Chondrocyte (in vitro differentiated cells): ENCODE results near the gene PIP4P1. TPM values are rescaled to one million over a fixed set of nuclear protein-coding genes. Genes with fewer than 3 reads are reported as not detected.
"Not testable (repeated sequence)": the region's sequence is repeated elsewhere in the genome, so short reads cannot be mapped to it uniquely, and the experiment has no call there.

Experiments used
- DNase-seq: peaks from one replicate; pipeline ENCODE4 v3.0.0; 2021; ENCODE audit warnings: mixed read lengths, low spot score
- H3K27ac Mint-ChIP-seq: one replicate; pipeline ENCODE4 v1.8.0; 2021; ENCODE audit warnings: mild to moderate bottlenecking, moderate library complexity, mixed read lengths; ENCODE audit not compliant: unreplicated experiment
- H3K27me3 Mint-ChIP-seq: 2 replicates; pipeline ENCODE4 v1.8.0; 2021; ENCODE audit warnings: low read depth, mixed read lengths
- H3K36me3 Mint-ChIP-seq: 2 replicates; pipeline ENCODE4 v1.8.0; 2021; ENCODE audit warnings: low read depth, mixed read lengths
- H3K4me1 Mint-ChIP-seq: 2 replicates; pipeline ENCODE4 v1.8.0; 2021; ENCODE audit warnings: low read depth, mild to moderate bottlenecking, mixed read lengths
- H3K4me3 Mint-ChIP-seq: one replicate; pipeline ENCODE4 v1.8.0; 2021; ENCODE audit warnings: mild to moderate bottlenecking, moderate library complexity, mixed read lengths; ENCODE audit not compliant: unreplicated experiment
- H3K9me3 Mint-ChIP-seq: 2 replicates; pipeline ENCODE4 v1.8.0; 2021; ENCODE audit warnings: low read depth, mixed read lengths
- CTCF ChIP-seq: fragments of 200-600 bp; sonication (generic); IDR thresholded peaks from 2 replicates; pipeline ENCODE4 v1.5.0; 2021; ENCODE audit warnings: antibody characterized with exemption, mild to moderate bottlenecking, moderate library complexity
- total RNA-seq: library from RNA; stranded (reverse); gene quantifications from 3 replicates; pipeline ENCODE4 v1.2.1, GENCODE V29; 2021

Gene PIP4P1
- total RNA-seq, 1 donor from 2014 or later: 36.9 TPM

GRCh38 chr14:20455355-20456300, 5.6 kb downstream of the PIP4P1 start:
- Mint-ChIP-seq H3K36me3 (peaks cover 21% of the 10 kb centered on the region), H3K9me3 (no peaks in the 10 kb centered on the region), H3K27me3 (no peaks in the 10 kb centered on the region), H3K27ac (no peak overlapping the region), H3K4me3 (no peak overlapping the region), H3K4me1 (peaks cover 23% of the 10 kb centered on the region)
- DNase-seq: no peak
- no peak for TF ChIP-seq CTCF

GRCh38 chr14:20454516-20455354, 6.5 kb downstream of the PIP4P1 start, which contains the start of the genes APEX1 and OSGEP:
Gene APEX1, plus strand, starts transcription at chr14:20455226. Its CDS starts 420 bp downstream, at chr14:20455646.
Gene OSGEP, minus strand, starts transcription at chr14:20454812. Its CDS starts 129 bp downstream, at chr14:20454683.
- Mint-ChIP-seq H3K4me1 (peaks cover 14% of the 10 kb centered on the region), H3K9me3 (no peaks in the 10 kb centered on the region), H3K4me3 (no peak within 1 kb of the TSS), H3K27ac (no peak within 1 kb of the TSS), H3K36me3 (peaks cover 22% of the 10 kb centered on the region), H3K27me3 (no peaks in the 10 kb centered on the region)
- peak; percentile 99 for DNase-seq
- peak; percentile 6 for TF ChIP-seq CTCF

- H3K36me3 Mint-ChIP-seq: peaks cover 33% of the 10 kb centered on the region
- DNase-seq, H3K27me3 Mint-ChIP-seq, H3K4me1 Mint-ChIP-seq, H3K4me3 Mint-ChIP-seq, H3K27ac Mint-ChIP-seq, H3K9me3 Mint-ChIP-seq: not testable (repeated sequence)
Observed at GRCh38 chr14:20452831-20453230, 8.4 kb downstream of the PIP4P1 start.

GRCh38 chr14:20446889-20447288, 14.3 kb downstream of the PIP4P1 start:
- no peak for DNase-seq
- H3K4me1 Mint-ChIP-seq: no peaks in the 10 kb centered on the region
- no peaks in the 10 kb centered on the region for H3K9me3 Mint-ChIP-seq
- peaks cover 30% of the 10 kb centered on the region for H3K36me3 Mint-ChIP-seq
- no peak overlapping the region for H3K4me3 Mint-ChIP-seq
- TF ChIP-seq CTCF: no peak
- H3K27ac Mint-ChIP-seq: no peak overlapping the region
- no peaks in the 10 kb centered on the region for H3K27me3 Mint-ChIP-seq

- DNase-seq, H3K27me3 Mint-ChIP-seq, H3K4me3 Mint-ChIP-seq, H3K9me3 Mint-ChIP-seq, H3K4me1 Mint-ChIP-seq, H3K27ac Mint-ChIP-seq: not testable (repeated sequence)
- H3K36me3 Mint-ChIP-seq: peaks cover 15% of the 10 kb centered on the region
Observed at GRCh38 chr14:20443650-20444049, 17.6 kb downstream of the PIP4P1 start.

- no peaks in the 10 kb centered on the region for H3K36me3 Mint-ChIP-seq
- TF ChIP-seq CTCF: no peak
- peaks cover 2% of the 10 kb centered on the region for H3K27me3 Mint-ChIP-seq
- H3K9me3 Mint-ChIP-seq: no peaks in the 10 kb centered on the region
- H3K4me1 Mint-ChIP-seq: peaks cover 5% of the 10 kb centered on the region
- no peak overlapping the region for H3K4me3 Mint-ChIP-seq
- H3K27ac Mint-ChIP-seq: no peak overlapping the region
- DNase-seq: no peak
Observed at GRCh38 chr14:20441461-20441860, 19.8 kb downstream of the PIP4P1 start.
